MCF 10A (cell line): ENCODE measurements around the gene LMO7. TPM values are rescaled to one million over a fixed set of nuclear protein-coding genes. Genes with fewer than 3 reads are reported as not detected.
"Not testable (repeated sequence)": the region's sequence is repeated elsewhere in the genome, so short reads cannot be mapped to it uniquely, and the experiment has no call there.

Source experiments
- BruUV-seq: library from RNA; stranded (reverse); fragments of 400-500 nt; replicated peaks from 2 replicates; lab custom pipeline; 2021; lab: Mats Ljungman, UMichigan
- CTCF ChIA-PET: fragments of 300-600 bp; sonication (Branson Sonifier 250); formaldehyde crosslinking; extraction: SDS; loops from one replicate; lab custom pipeline; 2021; ENCODE audit warnings: antibody characterized with exemption, inconsistent platforms; lab: Yijun Ruan, JAX
- POLR2A ChIA-PET: fragments of 300-600, 350-650 bp; sonication (Branson Sonifier 250); formaldehyde crosslinking; extraction: SDS; loops from one replicate; lab custom pipeline; 2020; ENCODE audit warnings: antibody characterized with exemption, inconsistent platforms; lab: Yijun Ruan, JAX
- DNase-seq: peaks from one replicate; pipeline ENCODE4 v3.0.0-alpha.2; 2018; ENCODE audit not compliant: unreplicated experiment
- H3K27ac Mint-ChIP-seq: one replicate; pipeline ENCODE4 v1.8.0; 2022; ENCODE audit warnings: mild to moderate bottlenecking, low read depth, mixed read lengths; ENCODE audit not compliant: unreplicated experiment
- H3K27me3 Mint-ChIP-seq: one replicate; pipeline ENCODE4 v1.8.0; 2022; ENCODE audit warnings: mixed read lengths; ENCODE audit not compliant: insufficient read depth, unreplicated experiment
- H3K36me3 Mint-ChIP-seq: one replicate; pipeline ENCODE4 v1.8.0; 2022; ENCODE audit warnings: mild to moderate bottlenecking, moderate library complexity, mixed read lengths; ENCODE audit not compliant: insufficient read depth, unreplicated experiment
- H3K4me1 Mint-ChIP-seq: one replicate; pipeline ENCODE4 v1.8.0; 2022; ENCODE audit warnings: mixed read lengths; ENCODE audit not compliant: insufficient read depth, unreplicated experiment
- H3K4me3 Mint-ChIP-seq: one replicate; pipeline ENCODE4 v1.8.0; 2022; ENCODE audit warnings: mild to moderate bottlenecking, moderate library complexity, mixed read lengths; ENCODE audit not compliant: unreplicated experiment
- H3K9me3 Mint-ChIP-seq: one replicate; pipeline ENCODE4 v1.8.0; 2022; ENCODE audit warnings: mixed read lengths; ENCODE audit not compliant: unreplicated experiment
- intact Hi-C: fragments of 100-400 bp; cut with micrococcal nuclease; formaldehyde crosslinking; loops from 2 replicates; pipeline ENCODE4 v1.14.1; 2022
- total RNA-seq: library from RNA; stranded (reverse); gene quantifications from 2 replicates; pipeline ENCODE4 v1.2.3, GENCODE V29; 2022
- TF ChIP-seq, protein P1 (sequence below): fragments of 200-600 bp; IDR thresholded peaks from one replicate; pipeline ENCODE4 v1.8.0; 2022; ENCODE audit warnings: antibody characterized with exemption, mild to moderate bottlenecking; ENCODE audit not compliant: unreplicated experiment

LMO7 gene
- total RNA-seq, 1 experiment from 2014 or later = 30.8 TPM

- intact Hi-C loops = no loop called here
- Mint-ChIP-seq H3K27me3 (no peaks in the 10 kb centered on the region), H3K4me3 (no peak overlapping the region), H3K27ac (no peak overlapping the region), H3K9me3 (no peaks in the 10 kb centered on the region), H3K4me1 (no peaks in the 10 kb centered on the region), H3K36me3 (peaks cover 4% of the 10 kb centered on the region)
- no peak for DNase-seq
- CTCF ChIA-PET = interaction anchor here (0.8 to 1.6 kb wide), 2 partner anchors 84 to 96 kb away, joined by 6 to 11 read pairs; no protein-coding TSS in a partner anchor
- TF ChIP-seq, protein P1, sequence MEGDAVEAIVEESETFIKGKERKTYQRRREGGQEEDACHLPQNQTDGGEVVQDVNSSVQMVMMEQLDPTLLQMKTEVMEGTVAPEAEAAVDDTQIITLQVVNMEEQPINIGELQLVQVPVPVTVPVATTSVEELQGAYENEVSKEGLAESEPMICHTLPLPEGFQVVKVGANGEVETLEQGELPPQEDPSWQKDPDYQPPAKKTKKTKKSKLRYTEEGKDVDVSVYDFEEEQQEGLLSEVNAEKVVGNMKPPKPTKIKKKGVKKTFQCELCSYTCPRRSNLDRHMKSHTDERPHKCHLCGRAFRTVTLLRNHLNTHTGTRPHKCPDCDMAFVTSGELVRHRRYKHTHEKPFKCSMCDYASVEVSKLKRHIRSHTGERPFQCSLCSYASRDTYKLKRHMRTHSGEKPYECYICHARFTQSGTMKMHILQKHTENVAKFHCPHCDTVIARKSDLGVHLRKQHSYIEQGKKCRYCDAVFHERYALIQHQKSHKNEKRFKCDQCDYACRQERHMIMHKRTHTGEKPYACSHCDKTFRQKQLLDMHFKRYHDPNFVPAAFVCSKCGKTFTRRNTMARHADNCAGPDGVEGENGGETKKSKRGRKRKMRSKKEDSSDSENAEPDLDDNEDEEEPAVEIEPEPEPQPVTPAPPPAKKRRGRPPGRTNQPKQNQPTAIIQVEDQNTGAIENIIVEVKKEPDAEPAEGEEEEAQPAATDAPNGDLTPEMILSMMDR = no peak
- POLR2A ChIA-PET = interaction anchor here (0.7 to 1.0 kb wide), 2 partner anchors 17 to 19 kb away, joined by 3 read pairs; no protein-coding TSS in a partner anchor
- BruUV-seq = no TSS peak
Observed at GRCh38 chr13:75779393-75779792, 143.3 kb downstream of the LMO7 start.

- BruUV-seq, H3K36me3 Mint-ChIP-seq, H3K4me1 Mint-ChIP-seq, H3K27me3 Mint-ChIP-seq, DNase-seq, intact Hi-C loops, H3K27ac Mint-ChIP-seq, H3K4me3 Mint-ChIP-seq, H3K9me3 Mint-ChIP-seq: not testable (repeated sequence)
- CTCF ChIA-PET = interaction anchor here (0.8 to 1.6 kb wide), 2 partner anchors 84 to 96 kb away, joined by 6 to 11 read pairs; no protein-coding TSS in a partner anchor
- POLR2A ChIA-PET = interaction anchor here (1.0 kb wide), 1 partner anchor 20 kb away, joined by 3 read pairs; no protein-coding TSS in a partner anchor
Observed at GRCh38 chr13:75780103-75780502, 144.0 kb downstream of the LMO7 start.

DNA sequence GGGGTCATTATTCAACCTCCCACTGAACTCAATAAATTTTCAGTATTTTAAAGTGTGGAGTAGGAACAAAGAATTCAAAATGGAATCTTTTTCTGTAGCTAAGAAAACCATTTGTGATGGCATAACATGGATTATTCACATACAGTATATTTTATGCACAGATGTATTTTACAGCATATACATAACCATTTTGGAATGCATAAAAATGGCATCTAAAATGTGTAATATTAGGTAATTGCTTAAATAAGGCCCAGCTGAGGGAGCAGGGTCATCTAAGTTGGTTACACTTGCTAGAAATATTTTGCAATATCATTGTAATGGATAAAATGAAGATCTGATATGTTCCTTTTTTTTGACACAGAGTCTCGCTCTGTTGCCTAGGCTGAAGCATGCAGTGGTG is 146.9 kb downstream of the LMO7 start:
- H3K4me3 Mint-ChIP-seq = no peak overlapping the region
- H3K27me3 Mint-ChIP-seq = no peaks in the 10 kb centered on the region
- no peaks in the 10 kb centered on the region for H3K36me3 Mint-ChIP-seq
- ChIA-PET CTCF (interaction anchor here (0.6 to 2.4 kb wide), 4 partner anchors 52 to 1493 kb away, joined by 3 to 9 read pairs (median 6); no protein-coding TSS in a partner anchor), POLR2A (interaction anchor here (1.0 to 2.6 kb wide), 3 partner anchors 11 to 108 kb away, joined by 3 to 16 read pairs (median 3); no protein-coding TSS in a partner anchor)
- no peaks in the 10 kb centered on the region for H3K9me3 Mint-ChIP-seq
- H3K27ac Mint-ChIP-seq = no peak overlapping the region
- intact Hi-C loops = no loop called here
- TF ChIP-seq, protein P1 = no peak
- DNase-seq = no peak
- BruUV-seq = no TSS peak
- no peaks in the 10 kb centered on the region for H3K4me1 Mint-ChIP-seq

DNA sequence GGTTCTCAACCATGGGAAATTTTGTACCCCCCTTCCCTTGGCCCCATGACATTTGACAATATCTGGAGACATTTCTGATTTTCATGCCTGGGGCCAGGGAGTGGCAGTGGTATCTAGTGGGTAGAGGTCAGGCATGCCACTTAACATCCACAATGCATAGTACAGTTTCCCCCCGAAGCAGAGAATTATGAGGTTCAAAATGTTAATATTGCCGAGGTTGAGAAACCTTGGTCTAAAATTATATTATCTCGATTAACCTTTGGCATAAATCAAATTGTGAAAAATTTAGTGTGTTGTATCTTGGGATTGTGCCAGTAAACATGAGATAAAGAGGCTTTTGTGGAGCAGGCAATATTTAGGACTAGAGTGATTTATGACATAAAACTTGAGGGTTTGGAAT is 147.9 kb downstream of the LMO7 start:
- H3K27ac Mint-ChIP-seq = peak overlapping the region; percentile 52
- DNase-seq = no peak
- ChIA-PET CTCF (interaction anchor here (2.4 kb wide), 1 partner anchor 88 kb away, joined by 9 read pairs; no protein-coding TSS in a partner anchor), POLR2A (interaction anchor here (1.0 to 2.6 kb wide), 3 partner anchors 12 to 109 kb away, joined by 3 to 16 read pairs (median 3); no protein-coding TSS in a partner anchor)
- H3K4me1 Mint-ChIP-seq = no peaks in the 10 kb centered on the region
- TF ChIP-seq, protein P1 = no peak
- no TSS peak for BruUV-seq
- H3K36me3 Mint-ChIP-seq = no peaks in the 10 kb centered on the region
- H3K4me3 Mint-ChIP-seq = no peak overlapping the region
- no peaks in the 10 kb centered on the region for H3K9me3 Mint-ChIP-seq
- intact Hi-C loops = no loop called here
- no peaks in the 10 kb centered on the region for H3K27me3 Mint-ChIP-seq
